ENCODE results near the gene CREB3L2.

- no peak for TF ChIP-seq RAD21 (CRISPR knock-in tag; IDR thresholded peaks at IDR 0.05)
- TF ChIP-seq NR1H2 (CRISPR knock-in tag; IDR thresholded peaks at IDR 0.05; ENCODE audit: borderline replicate concordance, low read depth) = no peak
Measured at GRCh38 chr7:137940656-137941518, 61.0 kb downstream of the CREB3L2 start.
